ENCODE measurements around the gene CDIPT. TPM values are rescaled to one million over a fixed set of nuclear protein-coding genes. Genes with fewer than 3 reads are reported as not detected.

CDIPT gene
- total and polyA plus RNA-seq, 2 of the 13 experiments (the other 11 are each of a cell fraction or from before 2014, with no cell fraction given): 54.9 to 97.5 TPM

DNA sequence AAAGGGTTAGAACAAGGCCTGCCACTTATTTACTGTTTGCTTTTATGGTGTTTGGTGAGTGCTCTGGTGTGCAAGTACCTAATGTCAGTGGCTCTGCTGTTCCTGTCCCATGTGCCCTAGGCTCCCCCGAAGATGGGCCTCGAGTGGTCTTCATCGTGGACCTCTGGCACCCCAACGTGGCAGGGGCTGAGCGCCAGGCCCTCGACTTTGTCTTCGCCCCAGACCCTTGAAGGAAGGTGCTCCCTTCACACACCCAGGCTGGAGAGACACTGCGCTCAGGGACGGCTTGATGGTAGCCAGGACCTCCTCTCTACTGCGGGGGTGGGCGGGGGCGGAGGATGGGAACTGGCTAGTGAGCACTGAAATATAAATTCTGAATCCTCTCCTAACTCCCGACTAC lies 42.6 kb upstream of the CDIPT start:
- intact Hi-C loops (cut with micrococcal nuclease; ENCODE audit: unreplicated experiment): no loop called here

More for the DNA sequence above, 42.6 kb upstream of the CDIPT start:
- BruUV-seq (replicated peaks): no TSS peak
- no peak overlapping the region for H3K27ac ChIP-seq (ENCODE audit: extremely low read length, insufficient read depth, low read length)
- H3K9me3 ChIP-seq (ENCODE audit: low read length): no peaks in the 10 kb centered on the region
- peaks cover 27% of the 10 kb centered on the region for H3K4me1 ChIP-seq (ENCODE audit: insufficient read depth, low read length)
- H3K36me3 ChIP-seq (replicated peaks in 1 of 2; ENCODE audit: control insufficient read depth in 1 of 2, insufficient read depth in 2 of 2, low read length in 2 of 2): peaks cover 1 to 10% of the 10 kb centered on the region in 2 experiments; a peak in 2 of 5 replicates
- FAIRE-seq (no peak), ATAC-seq (no peak), DNase-seq (ENCODE audit: low spot score) (no peak)
- H3K27me3 ChIP-seq (ENCODE audit: control insufficient read depth in 1 of 2, insufficient read depth in 2 of 2, low read length in 2 of 2): no peaks in the 10 kb centered on the region; a peak in 1 of 5 replicates
- peaks cover 19% of the 10 kb centered on the region for H3K79me2 ChIP-seq (ENCODE audit: insufficient read depth, low read length)
- ChIA-PET POLR2A (no interaction called here), CTCF (ENCODE audit: low intra/inter-chr PET ratio, low total read pairs) (no interaction called here)
- TF ChIP-seq, protein P1, sequence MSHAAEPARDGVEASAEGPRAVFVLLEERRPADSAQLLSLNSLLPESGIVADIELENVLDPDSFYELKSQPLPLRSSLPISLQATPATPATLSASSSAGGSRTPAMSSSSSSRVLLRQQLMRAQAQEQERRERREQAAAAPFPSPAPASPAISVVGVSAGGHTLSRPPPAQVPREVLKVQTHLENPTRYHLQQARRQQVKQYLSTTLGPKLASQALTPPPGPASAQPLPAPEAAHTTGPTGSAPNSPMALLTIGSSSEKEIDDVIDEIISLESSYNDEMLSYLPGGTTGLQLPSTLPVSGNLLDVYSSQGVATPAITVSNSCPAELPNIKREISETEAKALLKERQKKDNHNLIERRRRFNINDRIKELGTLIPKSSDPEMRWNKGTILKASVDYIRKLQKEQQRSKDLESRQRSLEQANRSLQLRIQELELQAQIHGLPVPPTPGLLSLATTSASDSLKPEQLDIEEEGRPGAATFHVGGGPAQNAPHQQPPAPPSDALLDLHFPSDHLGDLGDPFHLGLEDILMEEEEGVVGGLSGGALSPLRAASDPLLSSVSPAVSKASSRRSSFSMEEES (CRISPR knock-in tag; IDR thresholded peaks at IDR 0.05): no peak
- no peak for TF ChIP-seq MEF2D (CRISPR knock-in tag; IDR thresholded peaks at IDR 0.05)
- TF ChIP-seq, protein P2, sequence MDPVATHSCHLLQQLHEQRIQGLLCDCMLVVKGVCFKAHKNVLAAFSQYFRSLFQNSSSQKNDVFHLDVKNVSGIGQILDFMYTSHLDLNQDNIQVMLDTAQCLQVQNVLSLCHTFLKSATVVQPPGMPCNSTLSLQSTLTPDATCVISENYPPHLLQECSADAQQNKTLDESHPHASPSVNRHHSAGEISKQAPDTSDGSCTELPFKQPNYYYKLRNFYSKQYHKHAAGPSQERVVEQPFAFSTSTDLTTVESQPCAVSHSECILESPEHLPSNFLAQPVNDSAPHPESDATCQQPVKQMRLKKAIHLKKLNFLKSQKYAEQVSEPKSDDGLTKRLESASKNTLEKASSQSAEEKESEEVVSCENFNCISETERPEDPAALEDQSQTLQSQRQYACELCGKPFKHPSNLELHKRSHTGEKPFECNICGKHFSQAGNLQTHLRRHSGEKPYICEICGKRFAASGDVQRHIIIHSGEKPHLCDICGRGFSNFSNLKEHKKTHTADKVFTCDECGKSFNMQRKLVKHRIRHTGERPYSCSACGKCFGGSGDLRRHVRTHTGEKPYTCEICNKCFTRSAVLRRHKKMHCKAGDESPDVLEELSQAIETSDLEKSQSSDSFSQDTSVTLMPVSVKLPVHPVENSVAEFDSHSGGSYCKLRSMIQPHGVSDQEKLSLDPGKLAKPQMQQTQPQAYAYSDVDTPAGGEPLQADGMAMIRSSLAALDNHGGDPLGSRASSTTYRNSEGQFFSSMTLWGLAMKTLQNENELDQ (CRISPR knock-in tag; IDR thresholded peaks at IDR 0.05; ENCODE audit: borderline replicate concordance): no peak
- TF ChIP-seq, protein P3, sequence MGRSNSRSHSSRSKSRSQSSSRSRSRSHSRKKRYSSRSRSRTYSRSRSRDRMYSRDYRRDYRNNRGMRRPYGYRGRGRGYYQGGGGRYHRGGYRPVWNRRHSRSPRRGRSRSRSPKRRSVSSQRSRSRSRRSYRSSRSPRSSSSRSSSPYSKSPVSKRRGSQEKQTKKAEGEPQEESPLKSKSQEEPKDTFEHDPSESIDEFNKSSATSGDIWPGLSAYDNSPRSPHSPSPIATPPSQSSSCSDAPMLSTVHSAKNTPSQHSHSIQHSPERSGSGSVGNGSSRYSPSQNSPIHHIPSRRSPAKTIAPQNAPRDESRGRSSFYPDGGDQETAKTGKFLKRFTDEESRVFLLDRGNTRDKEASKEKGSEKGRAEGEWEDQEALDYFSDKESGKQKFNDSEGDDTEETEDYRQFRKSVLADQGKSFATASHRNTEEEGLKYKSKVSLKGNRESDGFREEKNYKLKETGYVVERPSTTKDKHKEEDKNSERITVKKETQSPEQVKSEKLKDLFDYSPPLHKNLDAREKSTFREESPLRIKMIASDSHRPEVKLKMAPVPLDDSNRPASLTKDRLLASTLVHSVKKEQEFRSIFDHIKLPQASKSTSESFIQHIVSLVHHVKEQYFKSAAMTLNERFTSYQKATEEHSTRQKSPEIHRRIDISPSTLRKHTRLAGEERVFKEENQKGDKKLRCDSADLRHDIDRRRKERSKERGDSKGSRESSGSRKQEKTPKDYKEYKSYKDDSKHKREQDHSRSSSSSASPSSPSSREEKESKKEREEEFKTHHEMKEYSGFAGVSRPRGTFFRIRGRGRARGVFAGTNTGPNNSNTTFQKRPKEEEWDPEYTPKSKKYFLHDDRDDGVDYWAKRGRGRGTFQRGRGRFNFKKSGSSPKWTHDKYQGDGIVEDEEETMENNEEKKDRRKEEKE (IDR thresholded peaks at IDR 0.05): no peak
- TF ChIP-seq ZNF768 (CRISPR knock-in tag; IDR thresholded peaks at IDR 0.05): 0 out of 2 replicates have a peak, but pooled peaks have one; percentile 15
- TF ChIP-seq SCMH1 (CRISPR knock-in tag; IDR thresholded peaks at IDR 0.05; ENCODE audit: borderline replicate concordance): no peak
- TF ChIP-seq ATF7-NPFF (CRISPR knock-in tag; IDR thresholded peaks at IDR 0.05; ENCODE audit: low read depth): no peak
- no peak overlapping the region for H3K9ac ChIP-seq (ENCODE audit: insufficient read depth, low read depth, low read length)
- no peaks in the 10 kb centered on the region for H4K20me1 ChIP-seq (ENCODE audit: insufficient read depth, low read length)
- in situ Hi-C loops (cut with HindIII; ENCODE audit: extremely low pct_ligation_motif_present, low pct_unique_long_range_greater_than_20kb): no loop called here
- no peak overlapping the region for H3K4me2 ChIP-seq (ENCODE audit: low read depth, low read length)
- H2AFZ ChIP-seq (ENCODE audit: low read length): no peak overlapping the region
- H3K4me3 ChIP-seq (replicated peaks in 1 of 3; ENCODE audit: insufficient read depth in 1 of 3, low read depth in 2 of 3, low read length in 3 of 3): no peak overlapping the region
- over 99% methylated on average over 12 of the region's 13 CpGs for WGBS (ENCODE audit: low lambda C conversion rate)
